IPS-18a (cell line): ENCODE measurements around the gene ERN1.

Experiments used
- H3K27ac ChIP-seq: one replicate; pipeline ENCODE4 v1.5.1; 2013; ENCODE audit warnings: low read length
- H3K27me3 ChIP-seq: one replicate; pipeline ENCODE4 v1.6.1; 2013; ENCODE audit warnings: mild to moderate bottlenecking, low read length; ENCODE audit not compliant: control insufficient read depth, insufficient read depth
- H3K36me3 ChIP-seq: one replicate; pipeline ENCODE4 v1.6.1; 2013; ENCODE audit warnings: low read depth, low read length; ENCODE audit not compliant: control insufficient read depth
- H3K4me1 ChIP-seq: one replicate; pipeline ENCODE4 v1.6.1; 2013; ENCODE audit warnings: low read depth, low read length; ENCODE audit not compliant: control insufficient read depth
- H3K4me3 ChIP-seq: one replicate; pipeline ENCODE4 v1.5.1; 2013; ENCODE audit warnings: low read length
- H3K9ac ChIP-seq: one replicate; pipeline ENCODE4 v1.6.1; 2013; ENCODE audit warnings: mild to moderate bottlenecking, low read length, moderate library complexity
- H3K9me3 ChIP-seq: one replicate; pipeline ENCODE4 v1.6.1; 2013; ENCODE audit warnings: low read depth, low read length; ENCODE audit not compliant: control insufficient read depth

Gene ERN1

GRCh38 chr17:64042700-64043485, 87.1 kb downstream of the ERN1 start:
- Histone ChIP-seq H3K27ac (no peak overlapping the region), H3K9me3 (no peaks in the 10 kb centered on the region), H3K4me3 (no peak overlapping the region), H3K27me3 (no peaks in the 10 kb centered on the region), H3K36me3 (no peaks in the 10 kb centered on the region), H3K4me1 (no peaks in the 10 kb centered on the region), H3K9ac (no peak overlapping the region)

- Histone ChIP-seq H3K9me3 (no peaks in the 10 kb centered on the region), H3K4me1 (no peaks in the 10 kb centered on the region), H3K4me3 (no peak overlapping the region), H3K27me3 (no peaks in the 10 kb centered on the region), H3K9ac (no peak overlapping the region), H3K27ac (no peak overlapping the region), H3K36me3 (no peaks in the 10 kb centered on the region)
Observed at GRCh38 chr17:64041912-64042311, 88.0 kb downstream of the ERN1 start.

DNA sequence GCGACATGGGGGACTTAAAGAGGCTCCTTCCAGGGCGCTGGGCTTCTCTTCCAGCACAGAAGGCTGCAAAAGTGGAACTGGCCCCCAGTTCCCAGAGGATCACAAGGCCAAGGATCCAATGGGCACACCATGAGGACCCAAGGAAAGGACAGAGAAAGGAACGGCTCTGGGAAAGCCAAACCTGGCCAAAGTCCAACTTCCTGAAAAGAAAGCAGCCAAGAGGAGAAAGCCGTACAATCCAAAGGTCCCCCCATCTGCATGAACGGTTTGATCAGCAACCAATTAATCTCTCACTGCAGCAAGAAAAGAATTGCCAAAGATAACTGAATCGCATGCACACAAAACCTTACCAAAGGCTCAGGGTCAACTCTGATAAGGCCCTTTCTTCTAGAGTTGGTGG, 89.7 kb downstream of the ERN1 start:
- no peaks in the 10 kb centered on the region for H3K36me3 ChIP-seq
- no peaks in the 10 kb centered on the region for H3K4me1 ChIP-seq
- no peaks in the 10 kb centered on the region for H3K27me3 ChIP-seq
- no peaks in the 10 kb centered on the region for H3K9me3 ChIP-seq
- no peak overlapping the region for H3K27ac ChIP-seq
- H3K4me3 ChIP-seq = no peak overlapping the region
- no peak overlapping the region for H3K9ac ChIP-seq

- no peak overlapping the region for H3K9ac ChIP-seq
- no peaks in the 10 kb centered on the region for H3K9me3 ChIP-seq
- no peaks in the 10 kb centered on the region for H3K4me1 ChIP-seq
- no peaks in the 10 kb centered on the region for H3K27me3 ChIP-seq
- H3K36me3 ChIP-seq = no peaks in the 10 kb centered on the region
- H3K4me3 ChIP-seq = no peak overlapping the region
- H3K27ac ChIP-seq = no peak overlapping the region
Observed at GRCh38 chr17:64039106-64039400, 90.9 kb downstream of the ERN1 start.

GRCh38 chr17:64038331-64039105, 91.4 kb downstream of the ERN1 start:
- H3K27ac ChIP-seq = no peak overlapping the region
- no peaks in the 10 kb centered on the region for H3K9me3 ChIP-seq
- H3K4me3 ChIP-seq = no peak overlapping the region
- no peaks in the 10 kb centered on the region for H3K36me3 ChIP-seq
- no peaks in the 10 kb centered on the region for H3K4me1 ChIP-seq
- no peak overlapping the region for H3K9ac ChIP-seq
- H3K27me3 ChIP-seq = no peaks in the 10 kb centered on the region

GRCh38 chr17:64037802-64038201, 92.1 kb downstream of the ERN1 start:
- no peaks in the 10 kb centered on the region for H3K27me3 ChIP-seq
- H3K4me1 ChIP-seq = no peaks in the 10 kb centered on the region
- no peaks in the 10 kb centered on the region for H3K36me3 ChIP-seq
- no peak overlapping the region for H3K27ac ChIP-seq
- H3K9ac ChIP-seq = no peak overlapping the region
- H3K4me3 ChIP-seq = no peak overlapping the region
- H3K9me3 ChIP-seq = no peaks in the 10 kb centered on the region

DNA sequence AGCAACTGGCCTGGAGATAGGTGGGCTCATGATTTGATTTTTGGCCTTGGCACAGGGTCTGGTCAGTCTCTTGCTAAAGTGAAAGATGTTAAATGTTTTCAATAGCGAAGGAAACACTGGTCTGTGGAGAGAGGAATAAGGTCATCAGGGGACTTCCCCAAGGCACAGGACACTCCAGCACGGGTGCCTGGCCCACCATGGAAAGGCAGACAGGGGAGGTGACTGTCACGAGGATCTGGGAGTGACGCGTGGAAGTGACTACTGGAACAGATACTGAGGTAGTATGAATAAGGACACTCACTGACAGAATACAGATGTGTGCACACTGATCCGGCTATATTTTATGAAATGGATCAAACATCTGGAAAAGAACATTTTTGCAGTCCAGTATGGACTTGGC, 92.8 kb downstream of the ERN1 start:
- no peaks in the 10 kb centered on the region for H3K4me1 ChIP-seq
- no peak overlapping the region for H3K4me3 ChIP-seq
- H3K27ac ChIP-seq = no peak overlapping the region
- no peaks in the 10 kb centered on the region for H3K36me3 ChIP-seq
- no peaks in the 10 kb centered on the region for H3K27me3 ChIP-seq
- no peak overlapping the region for H3K9ac ChIP-seq
- no peaks in the 10 kb centered on the region for H3K9me3 ChIP-seq

GRCh38 chr17:64036198-64036922, 93.6 kb downstream of the ERN1 start:
- H3K4me1 ChIP-seq = no peaks in the 10 kb centered on the region
- H3K4me3 ChIP-seq = no peak overlapping the region
- no peaks in the 10 kb centered on the region for H3K36me3 ChIP-seq
- no peaks in the 10 kb centered on the region for H3K9me3 ChIP-seq
- no peaks in the 10 kb centered on the region for H3K27me3 ChIP-seq
- H3K9ac ChIP-seq = no peak overlapping the region
- no peak overlapping the region for H3K27ac ChIP-seq

DNA sequence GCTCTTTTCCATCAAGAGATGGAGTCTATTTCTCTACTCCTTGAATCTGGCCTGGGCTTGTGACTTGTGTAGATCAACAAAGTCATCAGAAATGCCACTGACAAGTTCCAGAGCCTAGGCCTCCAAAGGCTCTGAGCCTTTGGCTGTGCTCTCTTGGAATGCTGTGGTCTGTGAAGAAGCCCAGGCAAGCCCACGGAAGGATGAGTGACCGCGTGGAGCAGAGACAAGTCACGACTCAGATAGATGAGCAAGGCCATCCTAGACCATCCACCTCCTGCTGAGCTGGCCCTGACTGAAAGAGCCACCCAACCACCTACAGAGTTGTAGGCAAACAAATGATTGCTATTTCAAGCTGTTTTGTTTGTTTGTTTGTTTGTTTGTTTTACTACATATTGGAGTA, 97.9 kb downstream of the ERN1 start:
- no peaks in the 10 kb centered on the region for H3K4me1 ChIP-seq
- no peak overlapping the region for H3K27ac ChIP-seq
- H3K9ac ChIP-seq = no peak overlapping the region
- no peaks in the 10 kb centered on the region for H3K27me3 ChIP-seq
- H3K9me3 ChIP-seq = no peaks in the 10 kb centered on the region
- H3K4me3 ChIP-seq = no peak overlapping the region
- no peaks in the 10 kb centered on the region for H3K36me3 ChIP-seq

DNA sequence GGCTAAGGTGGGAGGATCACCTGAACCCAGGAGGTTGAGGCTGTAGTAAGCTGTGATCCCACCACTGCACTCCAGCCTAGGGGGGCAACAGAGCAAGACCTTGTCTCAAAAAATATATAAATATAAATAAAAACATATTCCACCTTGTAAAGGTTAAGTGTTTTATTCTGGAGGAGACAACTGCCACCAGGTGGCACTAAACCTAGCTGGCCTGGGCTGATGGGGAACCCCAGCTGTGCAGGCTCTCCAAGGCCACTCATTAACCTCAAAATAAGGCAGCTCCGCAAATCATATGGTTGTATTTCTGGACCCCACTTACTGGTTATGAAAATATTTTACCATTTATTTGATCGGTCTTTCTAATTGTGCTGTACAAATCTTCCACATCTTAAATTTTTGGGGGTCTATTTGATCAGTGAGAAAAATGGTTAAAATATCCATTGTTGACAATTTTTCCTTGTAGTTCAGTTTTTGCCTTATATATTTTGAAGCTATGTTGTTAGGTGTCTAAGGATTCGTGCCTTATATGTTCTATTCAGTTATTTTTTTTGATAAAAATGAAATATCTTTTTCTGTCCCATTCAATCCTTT, 101.0 kb downstream of the ERN1 start:
- Histone ChIP-seq H3K27ac (no peak overlapping the region), H3K36me3 (no peaks in the 10 kb centered on the region), H3K4me1 (no peaks in the 10 kb centered on the region), H3K4me3 (no peak overlapping the region), H3K27me3 (no peaks in the 10 kb centered on the region), H3K9me3 (no peaks in the 10 kb centered on the region), H3K9ac (no peak overlapping the region)

GRCh38 chr17:64025732-64026294, 104.1 kb downstream of the ERN1 start:
- Histone ChIP-seq H3K36me3 (no peaks in the 10 kb centered on the region), H3K27me3 (no peaks in the 10 kb centered on the region), H3K9me3 (no peaks in the 10 kb centered on the region), H3K27ac (no peak overlapping the region), H3K4me1 (no peaks in the 10 kb centered on the region), H3K4me3 (no peak overlapping the region), H3K9ac (no peak overlapping the region)
